Activated CD8-positive, alpha-beta T cell treated with anti-CD3 and anti-CD28 coated beads for 36 hours (primary cell): ENCODE measurements around the gene COMMD6. TPM values are rescaled to one million over a fixed set of nuclear protein-coding genes. Genes with fewer than 3 reads are reported as not detected.
A peak's percentile ranks its signal among the peaks of the same experiment; 100 is the strongest.
"Not testable (repeated sequence)": the region's sequence is repeated elsewhere in the genome, so short reads cannot be mapped to it uniquely, and the experiment has no call there.

Experiments used
- ATAC-seq: fragments of 200-7000 bp; cut with Tn5 transposase; one replicate; pipeline ENCODE4 v1.10.0; 2021; ENCODE audit warnings: mild to moderate bottlenecking, moderate library complexity
- CTCF ChIA-PET: fragments of 350-600 bp; sonication (Branson Sonifier 250); formaldehyde crosslinking; loops from one replicate; lab custom pipeline; 2021; ENCODE audit warnings: antibody characterized with exemption; lab: Charles Lee
- POLR2A ChIA-PET: fragments of 350-600 bp; sonication (Branson Sonifier 250); formaldehyde crosslinking; loops from one replicate; lab custom pipeline; 2021; ENCODE audit warnings: antibody characterized with exemption; lab: Charles Lee
- DNase-seq: peaks from one replicate; pipeline ENCODE4 v3.0.0-alpha.2; 2020
- H3K27ac Mint-ChIP-seq: one replicate; pipeline ENCODE4 v1.8.0; 2021; ENCODE audit warnings: mild to moderate bottlenecking, mixed read lengths
- H3K27me3 Mint-ChIP-seq: one replicate; pipeline ENCODE4 v1.8.0; 2021; ENCODE audit warnings: mixed read lengths
- H3K36me3 Mint-ChIP-seq: one replicate; pipeline ENCODE4 v1.8.0; 2021; ENCODE audit warnings: low read depth, mixed read lengths
- H3K4me1 Mint-ChIP-seq: one replicate; pipeline ENCODE4 v1.8.0; 2021; ENCODE audit warnings: low read depth, mixed read lengths
- H3K4me3 Mint-ChIP-seq: one replicate; pipeline ENCODE4 v1.8.0; 2021; ENCODE audit warnings: mild to moderate bottlenecking, moderate library complexity, mixed read lengths
- H3K9me3 Mint-ChIP-seq: one replicate; pipeline ENCODE4 v1.8.0; 2021; ENCODE audit warnings: mixed read lengths
- intact Hi-C: fragments of 100-400 bp; cut with micrococcal nuclease; formaldehyde crosslinking; loops from one replicate; pipeline ENCODE4 v1.10.0; 2022
- total RNA-seq, 2 experiments: library from RNA; stranded (reverse); gene quantifications; one replicate each; pipeline ENCODE4 v1.2.3, GENCODE V29; 2021
- TF ChIP-seq, protein P1 (sequence below): fragments of 200-600 bp; IDR thresholded peaks from one replicate; pipeline ENCODE4 v1.8.0; 2022; ENCODE audit warnings: antibody characterized with exemption, mild to moderate bottlenecking

The COMMD6 gene
- total RNA-seq, 2 experiments from 2014 or later: 114 to 116 TPM

DNA sequence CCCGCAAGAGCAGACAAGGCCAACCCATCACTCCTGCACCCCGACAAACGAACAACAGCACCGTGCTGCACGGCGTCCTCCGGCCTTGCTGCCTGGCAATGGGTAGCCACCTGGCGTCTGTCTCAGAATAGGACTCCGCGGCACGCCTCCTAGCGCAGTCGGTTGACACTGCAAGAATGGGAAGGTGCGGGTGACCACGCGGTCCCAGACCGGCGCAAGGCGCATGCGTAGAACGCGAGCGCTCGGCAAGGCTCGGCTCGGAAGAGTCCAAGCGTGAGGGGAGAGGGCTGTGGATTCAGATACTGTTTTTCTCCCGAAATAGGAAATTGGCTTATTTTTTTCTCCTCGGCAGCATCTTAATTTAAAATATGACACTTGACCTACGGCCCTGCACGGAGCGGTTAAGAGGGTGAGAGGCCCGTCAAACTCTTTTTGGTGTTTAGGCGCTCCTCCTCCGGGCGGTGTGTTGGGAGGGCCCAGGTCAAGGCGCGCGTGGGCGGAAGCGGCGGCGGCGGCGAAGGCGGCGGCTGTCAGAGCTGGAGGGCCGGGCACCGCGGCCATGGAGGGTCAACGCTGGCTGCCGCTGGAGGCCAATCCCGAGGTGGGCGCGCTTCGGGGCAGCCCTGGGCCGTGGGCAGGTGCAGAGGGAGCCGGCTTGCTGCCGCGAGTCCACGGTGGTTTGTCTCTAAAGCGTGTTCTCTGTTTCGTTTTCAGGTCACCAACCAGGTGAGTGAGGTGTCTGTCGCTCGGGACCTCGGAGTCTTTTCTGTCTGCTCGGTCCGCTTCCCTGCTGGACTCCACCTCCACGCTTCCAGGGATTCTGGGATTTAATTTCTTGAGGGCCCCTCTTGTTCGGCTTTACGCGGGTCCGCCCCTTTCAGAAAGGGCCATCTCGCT is 11.9 kb upstream of the COMMD6 start, which contains the start of gene UCHL3:
TSS of gene UCHL3 (plus strand) at position 530 of the 897 bp plus-strand sequence. CDS start at position 560, 30 bp downstream.
- ChIA-PET CTCF (interaction anchor here (0.9 to 2.5 kb wide), 5 partner anchors 12 to 178 kb away, joined by 3 to 10 read pairs (median 3); partner anchors contain the start of genes COMMD6 and TBC1D4), POLR2A (interaction anchor here (1.1 kb wide), 1 partner anchor 12 kb away, joined by 3 read pairs; the partner anchor contains the start of gene COMMD6)
- Mint-ChIP-seq H3K36me3 (peaks cover 13% of the 10 kb centered on the region), H3K9me3 (no peaks in the 10 kb centered on the region), H3K4me1 (peaks cover 41% of the 10 kb centered on the region), H3K4me3 (peak within 1 kb of the TSS; percentile 92), H3K27ac (peak within 1 kb of the TSS; percentile 97), H3K27me3 (no peaks in the 10 kb centered on the region)
- intact Hi-C loops: loop anchor here (5.0 to 10.0 kb wide), 2 partner anchors 67 to 175 kb away; partner anchors contain the start of gene TBC1D4
- TF ChIP-seq, protein P1, sequence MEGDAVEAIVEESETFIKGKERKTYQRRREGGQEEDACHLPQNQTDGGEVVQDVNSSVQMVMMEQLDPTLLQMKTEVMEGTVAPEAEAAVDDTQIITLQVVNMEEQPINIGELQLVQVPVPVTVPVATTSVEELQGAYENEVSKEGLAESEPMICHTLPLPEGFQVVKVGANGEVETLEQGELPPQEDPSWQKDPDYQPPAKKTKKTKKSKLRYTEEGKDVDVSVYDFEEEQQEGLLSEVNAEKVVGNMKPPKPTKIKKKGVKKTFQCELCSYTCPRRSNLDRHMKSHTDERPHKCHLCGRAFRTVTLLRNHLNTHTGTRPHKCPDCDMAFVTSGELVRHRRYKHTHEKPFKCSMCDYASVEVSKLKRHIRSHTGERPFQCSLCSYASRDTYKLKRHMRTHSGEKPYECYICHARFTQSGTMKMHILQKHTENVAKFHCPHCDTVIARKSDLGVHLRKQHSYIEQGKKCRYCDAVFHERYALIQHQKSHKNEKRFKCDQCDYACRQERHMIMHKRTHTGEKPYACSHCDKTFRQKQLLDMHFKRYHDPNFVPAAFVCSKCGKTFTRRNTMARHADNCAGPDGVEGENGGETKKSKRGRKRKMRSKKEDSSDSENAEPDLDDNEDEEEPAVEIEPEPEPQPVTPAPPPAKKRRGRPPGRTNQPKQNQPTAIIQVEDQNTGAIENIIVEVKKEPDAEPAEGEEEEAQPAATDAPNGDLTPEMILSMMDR: peak; percentile 90
- ATAC-seq (peak; percentile 96), DNase-seq (peak; percentile 98)

DNA sequence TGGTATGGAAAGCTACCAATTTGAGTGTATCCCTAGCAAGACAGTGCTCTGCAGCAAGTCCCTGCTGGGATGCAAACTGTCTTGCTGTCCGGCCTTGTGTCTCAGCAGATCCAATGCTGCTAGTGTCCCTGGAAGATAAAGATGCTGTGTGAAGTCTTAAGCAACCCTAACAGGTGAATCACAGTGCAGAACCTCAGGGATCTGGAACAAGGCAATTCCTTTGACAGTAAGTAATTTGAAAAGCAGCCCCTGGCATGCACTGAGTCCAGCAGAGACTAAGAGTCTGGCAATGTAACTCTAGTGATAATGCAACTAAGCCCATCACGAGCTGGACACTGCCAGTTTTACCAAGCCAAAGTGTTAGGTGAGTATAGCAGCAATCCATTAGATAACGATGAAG is 10.3 kb upstream of the COMMD6 start:
- Mint-ChIP-seq H3K27me3 (no peaks in the 10 kb centered on the region), H3K9me3 (no peaks in the 10 kb centered on the region), H3K36me3 (no peaks in the 10 kb centered on the region), H3K4me1 (peaks cover 28% of the 10 kb centered on the region), H3K27ac (no peak overlapping the region), H3K4me3 (no peak overlapping the region)
- intact Hi-C loops: loop anchor here (5.0 to 10.0 kb wide), 2 partner anchors 66 to 173 kb away; partner anchors contain the start of gene TBC1D4
- TF ChIP-seq, protein P1: no peak
- ChIA-PET CTCF (interaction anchor here (1.1 to 2.9 kb wide), 3 partner anchors 10 to 173 kb away, joined by 3 to 10 read pairs (median 4); partner anchors contain the start of genes COMMD6 and TBC1D4), POLR2A (interaction anchor here (1.4 kb wide), 1 partner anchor 10 kb away, joined by 4 read pairs; the partner anchor contains the start of gene COMMD6)
- no peak for ATAC-seq
- DNase-seq: no peak

DNA sequence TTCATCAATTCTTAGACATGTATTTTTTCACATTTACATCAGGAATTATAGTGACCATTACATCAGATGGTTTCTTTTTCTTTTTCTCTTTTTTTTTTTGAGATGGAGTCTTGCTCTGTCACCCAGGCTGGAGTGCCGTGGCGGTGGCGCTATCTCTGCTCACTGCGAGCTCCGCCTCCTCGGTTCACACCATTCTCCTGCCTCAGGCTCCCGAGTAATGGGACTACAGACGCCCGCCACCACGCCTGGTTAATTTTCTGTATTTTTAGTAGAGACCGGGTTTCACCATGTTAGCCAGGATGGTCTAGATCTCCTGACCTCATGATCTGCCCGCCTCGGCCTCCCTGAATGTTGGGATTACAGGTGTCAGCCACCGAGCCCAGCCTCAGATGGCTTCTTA is 7.7 kb upstream of the COMMD6 start:
- H3K9me3 Mint-ChIP-seq, H3K36me3 Mint-ChIP-seq, POLR2A ChIA-PET, H3K27me3 Mint-ChIP-seq, H3K27ac Mint-ChIP-seq, ATAC-seq, DNase-seq, H3K4me3 Mint-ChIP-seq, CTCF ChIA-PET: not testable (repeated sequence)
- intact Hi-C loops: loop anchor here (5.0 to 10.0 kb wide), 2 partner anchors 63 to 171 kb away; partner anchors contain the start of gene TBC1D4
- H3K4me1 Mint-ChIP-seq: peaks cover 13% of the 10 kb centered on the region

DNA sequence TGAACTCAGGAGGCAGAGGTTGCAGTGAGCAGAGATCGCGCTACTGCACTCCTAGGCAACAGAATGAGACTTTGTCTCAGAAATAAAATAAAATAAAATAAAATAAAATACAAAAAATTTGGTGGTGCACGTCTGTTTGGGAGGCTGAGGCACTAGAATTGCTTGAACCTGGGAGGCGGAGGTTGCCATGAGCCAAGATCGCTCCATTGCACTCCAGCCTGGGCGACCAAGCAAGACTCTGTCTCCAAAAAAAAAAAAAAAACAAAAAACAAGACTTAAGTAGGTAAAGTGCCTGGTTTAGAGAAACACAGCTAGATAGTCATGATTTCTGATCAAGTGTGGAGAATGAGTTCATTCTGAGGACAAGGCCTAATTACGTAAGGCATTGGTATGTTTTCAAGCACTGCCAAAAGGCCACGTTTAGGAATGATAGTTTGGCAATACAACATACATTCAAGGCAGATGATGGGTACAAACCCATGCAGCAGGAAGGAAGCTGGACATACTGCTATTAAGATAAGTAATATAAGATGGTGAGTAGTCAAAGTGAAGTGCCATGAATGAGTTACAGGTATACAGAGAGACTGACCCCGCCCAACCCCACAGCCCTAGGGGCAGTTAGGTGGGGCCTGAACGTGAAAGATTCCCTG is 7.2 kb upstream of the COMMD6 start:
- ChIA-PET CTCF (no interaction called here), POLR2A (no interaction called here)
- TF ChIP-seq, protein P1: no peak
- intact Hi-C loops: loop anchor here (5.0 to 10.0 kb wide), 2 partner anchors 63 to 170 kb away; partner anchors contain the start of gene TBC1D4
- Mint-ChIP-seq H3K27me3 (no peaks in the 10 kb centered on the region), H3K4me1 (peaks cover 9% of the 10 kb centered on the region), H3K36me3 (no peaks in the 10 kb centered on the region), H3K9me3 (no peaks in the 10 kb centered on the region), H3K4me3 (no peak overlapping the region), H3K27ac (no peak overlapping the region)
- no peak for DNase-seq
- no peak for ATAC-seq

DNA sequence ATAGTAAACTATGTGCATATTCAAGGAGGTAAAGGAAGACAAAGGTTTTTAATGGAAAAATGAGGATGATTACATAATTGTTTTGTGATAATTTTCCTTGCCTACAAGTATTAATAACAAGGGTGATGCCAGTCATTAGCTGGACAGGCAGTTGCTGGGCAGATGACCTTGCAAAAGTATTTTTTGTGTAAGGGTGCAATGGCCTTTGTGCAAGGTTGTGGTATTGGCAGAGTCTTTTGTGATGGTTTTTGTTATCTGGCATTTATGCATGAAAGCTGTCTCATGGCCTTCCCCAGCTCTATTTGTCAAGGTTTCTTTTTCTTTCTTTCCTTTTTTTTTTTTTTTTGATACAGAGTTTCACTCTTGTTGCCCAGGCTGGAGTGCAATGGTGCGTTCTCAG is 4.3 kb upstream of the COMMD6 start:
- CTCF ChIA-PET: no interaction called here
- DNase-seq (no peak), ATAC-seq (no peak)
- POLR2A ChIA-PET: interaction anchor here (0.6 to 1.2 kb wide), 2 partner anchors 10 to 30 kb away, joined by 3 to 4 read pairs; no protein-coding TSS in a partner anchor
- no peak overlapping the region for H3K27ac Mint-ChIP-seq
- H3K4me1 Mint-ChIP-seq: peaks cover 11% of the 10 kb centered on the region
- no peak overlapping the region for H3K4me3 Mint-ChIP-seq
- H3K9me3 Mint-ChIP-seq: no peaks in the 10 kb centered on the region
- no peaks in the 10 kb centered on the region for H3K36me3 Mint-ChIP-seq
- TF ChIP-seq, protein P1: no peak
- no peaks in the 10 kb centered on the region for H3K27me3 Mint-ChIP-seq
- intact Hi-C loops: loop anchor here (10.0 kb wide), 1 partner anchor 167 kb away; no protein-coding TSS in a partner anchor
